ENCODE results near the gene NANOGP8.
"Not testable (repeated sequence)": the region's sequence is repeated elsewhere in the genome, so short reads cannot be mapped to it uniquely, and the experiment has no call there.

NANOGP8 gene

GRCh38 chr15:35095941-35096340 is 10.8 kb upstream of the NANOGP8 start:
- Histone ChIP-seq H2AFZ (ENCODE audit: low read length, unreplicated experiment) (no peak overlapping the region), H3K4me3 (ENCODE audit: low read depth, low read length) (no peak overlapping the region), H3K27me3 (ENCODE audit: insufficient read depth, low read length) (no peaks in the 10 kb centered on the region), H3K4me1 (ENCODE audit: control insufficient read depth, insufficient read depth, low read length, unreplicated experiment) (no peaks in the 10 kb centered on the region), H3K36me3 (ENCODE audit: insufficient read depth, low read length) (no peaks in the 10 kb centered on the region), H3K79me2 (ENCODE audit: control insufficient read depth, insufficient read depth, low read length, unreplicated experiment) (no peaks in the 10 kb centered on the region), H3K27ac (ENCODE audit: low read depth, low read length) (no peak overlapping the region)

- Histone ChIP-seq H3K4me3 (ENCODE audit: low read depth, low read length) (no peak overlapping the region), H3K79me2 (ENCODE audit: control insufficient read depth, insufficient read depth, low read length, unreplicated experiment) (no peaks in the 10 kb centered on the region), H3K4me1 (ENCODE audit: control insufficient read depth, insufficient read depth, low read length, unreplicated experiment) (no peaks in the 10 kb centered on the region)
Measured at GRCh38 chr15:35092846-35093245, 7.8 kb upstream of the NANOGP8 start.

GRCh38 chr15:35092311-35092710 is 7.2 kb upstream of the NANOGP8 start:
- H3K4me1 ChIP-seq (ENCODE audit: control insufficient read depth, insufficient read depth, low read length, unreplicated experiment) = no peaks in the 10 kb centered on the region
- H2AFZ ChIP-seq (ENCODE audit: low read length, unreplicated experiment) = no peak overlapping the region
- no peaks in the 10 kb centered on the region for H3K36me3 ChIP-seq (ENCODE audit: insufficient read depth, low read length)
- H3K27me3 ChIP-seq (ENCODE audit: insufficient read depth, low read length) = no peaks in the 10 kb centered on the region
- H3K4me3 ChIP-seq (ENCODE audit: low read depth, low read length) = no peak overlapping the region
- no peak overlapping the region for H3K27ac ChIP-seq (ENCODE audit: low read depth, low read length)
- H3K79me2 ChIP-seq (ENCODE audit: control insufficient read depth, insufficient read depth, low read length, unreplicated experiment) = no peaks in the 10 kb centered on the region

More at GRCh38 chr15:35092846-35093245, 7.8 kb upstream of the NANOGP8 start:
- Histone ChIP-seq H2AFZ (ENCODE audit: low read length, unreplicated experiment) (no peak overlapping the region), H3K36me3 (ENCODE audit: insufficient read depth, low read length) (no peaks in the 10 kb centered on the region), H3K27ac (ENCODE audit: low read depth, low read length) (no peak overlapping the region), H3K27me3 (ENCODE audit: insufficient read depth, low read length) (no peaks in the 10 kb centered on the region)

GRCh38 chr15:35090104-35090807 is 5.2 kb upstream of the NANOGP8 start:
- H3K27ac ChIP-seq (ENCODE audit: low read depth, low read length) = no peak overlapping the region
- H3K27me3 ChIP-seq (ENCODE audit: insufficient read depth, low read length) = no peaks in the 10 kb centered on the region
- no peaks in the 10 kb centered on the region for H3K4me1 ChIP-seq (ENCODE audit: control insufficient read depth, insufficient read depth, low read length, unreplicated experiment)
- no peak overlapping the region for H2AFZ ChIP-seq (ENCODE audit: low read length, unreplicated experiment)
- H3K4me3 ChIP-seq (ENCODE audit: low read depth, low read length) = no peak overlapping the region
- H3K36me3 ChIP-seq (ENCODE audit: insufficient read depth, low read length) = no peaks in the 10 kb centered on the region
- H3K79me2 ChIP-seq (ENCODE audit: control insufficient read depth, insufficient read depth, low read length, unreplicated experiment) = no peaks in the 10 kb centered on the region

GRCh38 chr15:35089551-35089950 is 4.5 kb upstream of the NANOGP8 start:
- Histone ChIP-seq H3K4me1 (ENCODE audit: control insufficient read depth, insufficient read depth, low read length, unreplicated experiment) (no peaks in the 10 kb centered on the region), H3K27me3 (ENCODE audit: insufficient read depth, low read length) (no peaks in the 10 kb centered on the region), H2AFZ (ENCODE audit: low read length, unreplicated experiment) (no peak overlapping the region), H3K27ac (ENCODE audit: low read depth, low read length) (no peak overlapping the region), H3K4me3 (ENCODE audit: low read depth, low read length) (no peak overlapping the region), H3K79me2 (ENCODE audit: control insufficient read depth, insufficient read depth, low read length, unreplicated experiment) (no peaks in the 10 kb centered on the region), H3K36me3 (ENCODE audit: insufficient read depth, low read length) (no peaks in the 10 kb centered on the region)

- no peaks in the 10 kb centered on the region for H3K36me3 ChIP-seq (ENCODE audit: insufficient read depth, low read length)
- no peak overlapping the region for H2AFZ ChIP-seq (ENCODE audit: low read length, unreplicated experiment)
- no peak overlapping the region for H3K27ac ChIP-seq (ENCODE audit: low read depth, low read length)
- H3K79me2 ChIP-seq (ENCODE audit: control insufficient read depth, insufficient read depth, low read length, unreplicated experiment) = no peaks in the 10 kb centered on the region
- H3K4me1 ChIP-seq (ENCODE audit: control insufficient read depth, insufficient read depth, low read length, unreplicated experiment) = no peaks in the 10 kb centered on the region
- no peaks in the 10 kb centered on the region for H3K27me3 ChIP-seq (ENCODE audit: insufficient read depth, low read length)
- no peak overlapping the region for H3K4me3 ChIP-seq (ENCODE audit: low read depth, low read length)
Measured at GRCh38 chr15:35088329-35088728, 3.2 kb upstream of the NANOGP8 start.

GRCh38 chr15:35087759-35088158 is 2.7 kb upstream of the NANOGP8 start:
- H2AFZ ChIP-seq (ENCODE audit: low read length, unreplicated experiment) = no peak overlapping the region
- H3K4me3 ChIP-seq (ENCODE audit: low read depth, low read length) = no peak overlapping the region
- no peaks in the 10 kb centered on the region for H3K27me3 ChIP-seq (ENCODE audit: insufficient read depth, low read length)
- H3K79me2 ChIP-seq (ENCODE audit: control insufficient read depth, insufficient read depth, low read length, unreplicated experiment) = no peaks in the 10 kb centered on the region
- H3K27ac ChIP-seq (ENCODE audit: low read depth, low read length) = no peak overlapping the region
- H3K4me1 ChIP-seq (ENCODE audit: control insufficient read depth, insufficient read depth, low read length, unreplicated experiment) = no peaks in the 10 kb centered on the region
- H3K36me3 ChIP-seq (ENCODE audit: insufficient read depth, low read length) = no peaks in the 10 kb centered on the region

- H3K4me3 ChIP-seq (ENCODE audit: low read depth, low read length); H3K79me2 ChIP-seq (ENCODE audit: control insufficient read depth, insufficient read depth, low read length, unreplicated experiment); H3K27me3 ChIP-seq (ENCODE audit: insufficient read depth, low read length); H3K36me3 ChIP-seq (ENCODE audit: insufficient read depth, low read length); H2AFZ ChIP-seq (ENCODE audit: low read length, unreplicated experiment); H3K4me1 ChIP-seq (ENCODE audit: control insufficient read depth, insufficient read depth, low read length, unreplicated experiment); H3K27ac ChIP-seq (ENCODE audit: low read depth, low read length): not testable (repeated sequence)
Measured at GRCh38 chr15:35082371-35083348, 2.4 kb downstream of the NANOGP8 start.

- not testable (repeated sequence) for H3K79me2 ChIP-seq (ENCODE audit: control insufficient read depth, insufficient read depth, low read length, unreplicated experiment)
Measured at GRCh38 chr15:35081626-35082365, 3.3 kb downstream of the NANOGP8 start.

GRCh38 chr15:35080226-35080625 is 4.9 kb downstream of the NANOGP8 start:
- no peak overlapping the region for H2AFZ ChIP-seq (ENCODE audit: low read length, unreplicated experiment)
- H3K27me3 ChIP-seq (ENCODE audit: insufficient read depth, low read length) = no peaks in the 10 kb centered on the region
- no peak overlapping the region for H3K4me3 ChIP-seq (ENCODE audit: low read depth, low read length)
- no peaks in the 10 kb centered on the region for H3K36me3 ChIP-seq (ENCODE audit: insufficient read depth, low read length)
- no peaks in the 10 kb centered on the region for H3K79me2 ChIP-seq (ENCODE audit: control insufficient read depth, insufficient read depth, low read length, unreplicated experiment)
- H3K27ac ChIP-seq (ENCODE audit: low read depth, low read length) = no peak overlapping the region
- no peaks in the 10 kb centered on the region for H3K4me1 ChIP-seq (ENCODE audit: control insufficient read depth, insufficient read depth, low read length, unreplicated experiment)

More at GRCh38 chr15:35081626-35082365, 3.3 kb downstream of the NANOGP8 start:
- H2AFZ ChIP-seq (ENCODE audit: low read length, unreplicated experiment); H3K36me3 ChIP-seq (ENCODE audit: insufficient read depth, low read length); H3K4me1 ChIP-seq (ENCODE audit: control insufficient read depth, insufficient read depth, low read length, unreplicated experiment); H3K27ac ChIP-seq (ENCODE audit: low read depth, low read length); H3K27me3 ChIP-seq (ENCODE audit: insufficient read depth, low read length); H3K4me3 ChIP-seq (ENCODE audit: low read depth, low read length): not testable (repeated sequence)

Data from ACC112 (cell line).